Measurements from ENCODE around the gene TGM5.

GRCh38 chr15:43243020-43243645, 23.6 kb downstream of the TGM5 start:
- TF ChIP-seq EZH2 (IDR thresholded peaks at IDR 0.05; ENCODE audit: insufficient read depth, poor library complexity, severe bottlenecking): no peak
- no peak for TF ChIP-seq EZH2phosphoT487 (IDR thresholded peaks at IDR 0.05; ENCODE audit: insufficient read depth, low read depth)
